CD8-positive, alpha-beta memory T cell (primary cell): ENCODE results near the gene AVPR1B. TPM values are rescaled to one million over a fixed set of nuclear protein-coding genes. Genes with fewer than 3 reads are reported as not detected.
A peak's percentile ranks its signal among the peaks of the same experiment; 100 is the strongest.

Source experiments
- CTCF ChIA-PET: fragments of 350-600 bp; sonication (Branson Sonifier 250); formaldehyde crosslinking; loops from one replicate; lab custom pipeline; 2021; ENCODE audit warnings: antibody characterized with exemption; lab: Charles Lee
- POLR2A ChIA-PET: fragments of 350-600 bp; sonication (Branson Sonifier 250); formaldehyde crosslinking; loops from one replicate; lab custom pipeline; 2021; ENCODE audit warnings: antibody characterized with exemption; lab: Charles Lee
- DNase-seq, 5 donors: peaks; one replicate each; pipeline versions ENCODE4 v3.0.0 to v3.0.0-alpha.2; 2020 to 2022; ENCODE audit warnings: mixed read lengths in 1 of 5
- H3K27ac ChIP-seq: one replicate; pipeline ENCODE4 v1.7.0; 2013; ENCODE audit warnings: low read depth, mild to moderate bottlenecking, low read length, moderate library complexity
- H3K27me3 ChIP-seq: 2 replicates; pipeline ENCODE4 v1.7.0; 2013; ENCODE audit warnings: low read length, mild to moderate bottlenecking; ENCODE audit not compliant: insufficient read depth, poor library complexity, severe bottlenecking
- H3K36me3 ChIP-seq: 2 replicates; pipeline ENCODE4 v1.7.0; 2013; ENCODE audit warnings: mild to moderate bottlenecking, low read length, moderate library complexity; ENCODE audit not compliant: insufficient read depth
- H3K4me1 ChIP-seq: 2 replicates; pipeline ENCODE4 v1.7.0; 2013; ENCODE audit warnings: mild to moderate bottlenecking, low read length, moderate library complexity; ENCODE audit not compliant: insufficient read depth
- H3K4me3 ChIP-seq: 2 replicates; pipeline ENCODE4 v1.7.0; 2013; ENCODE audit warnings: mild to moderate bottlenecking, low read length
- H3K9me3 ChIP-seq: 2 replicates; pipeline ENCODE4 v1.7.0; 2013; ENCODE audit warnings: mild to moderate bottlenecking, low read length
- H3K27ac Mint-ChIP-seq, 8 donors: one replicate each; pipeline ENCODE4 v1.8.0; 2020 to 2021; ENCODE audit warnings: mixed read lengths in 8 of 8, mild to moderate bottlenecking in 6 of 8, inconsistent platforms in 3 of 8, moderate library complexity in 3 of 8
- H3K27me3 Mint-ChIP-seq, 2 donors: one replicate each; pipeline ENCODE4 v1.8.0; 2020 to 2021; ENCODE audit warnings: mixed read lengths in 2 of 2, mild to moderate bottlenecking in 1 of 2, moderate library complexity in 1 of 2
- H3K36me3 Mint-ChIP-seq, 3 donors: one replicate each; pipeline ENCODE4 v1.8.0; 2020 to 2021; ENCODE audit warnings: mixed read lengths in 3 of 3, inconsistent platforms in 1 of 3, mild to moderate bottlenecking in 1 of 3
- H3K4me1 Mint-ChIP-seq, 3 donors: one replicate each; pipeline ENCODE4 v1.8.0; 2020 to 2021; ENCODE audit warnings: mixed read lengths in 3 of 3, inconsistent platforms in 1 of 3, mild to moderate bottlenecking in 1 of 3
- H3K4me3 Mint-ChIP-seq, 7 donors: one replicate each; pipeline ENCODE4 v1.8.0; 2020 to 2021; ENCODE audit warnings: mixed read lengths in 7 of 7, mild to moderate bottlenecking in 6 of 7, moderate library complexity in 4 of 7, inconsistent platforms in 2 of 7
- H3K9me3 Mint-ChIP-seq, 5 donors: one replicate each; pipeline ENCODE4 v1.8.0; 2020 to 2022; ENCODE audit warnings: mixed read lengths in 5 of 5, mild to moderate bottlenecking in 3 of 5, moderate library complexity in 2 of 5, inconsistent platforms in 1 of 5
- polyA plus RNA-seq: library from polyadenylated mRNA; unstranded; fragments of 300-500 nt; fragmentation: Illumina TruSeq; gene quantifications from one replicate; pipeline ENCODE4 v1.2.3, GENCODE V29; 2021
- total RNA-seq, 2 experiments: library from RNA; stranded (reverse); gene quantifications; one replicate each; pipeline ENCODE4 v1.2.3, GENCODE V29; 2021

The AVPR1B gene
- total and polyA plus RNA-seq, 3 experiments from 2014 or later: not detected

DNA sequence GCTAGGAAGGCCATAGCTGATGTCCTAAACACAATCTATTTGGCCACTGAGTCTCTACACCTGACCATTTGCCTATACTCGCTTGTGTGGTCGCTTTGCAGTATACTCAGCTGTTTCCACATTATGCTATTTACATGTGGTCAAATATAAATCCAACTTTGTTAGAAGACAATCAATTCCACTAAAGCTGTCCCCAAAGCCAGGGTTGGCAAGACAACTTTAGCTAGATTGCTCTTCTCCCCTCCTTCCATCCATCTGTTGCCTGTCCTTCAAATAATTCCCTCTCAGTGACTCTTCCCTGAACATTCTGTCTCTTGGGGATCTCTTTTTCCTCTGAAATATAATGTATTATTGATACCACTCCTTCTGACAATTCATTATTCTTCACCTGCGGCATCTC is 30.1 kb downstream of the AVPR1B start:
- Histone ChIP-seq H3K27me3 (no peaks in the 10 kb centered on the region), H3K27ac (no peak overlapping the region), H3K9me3 (no peaks in the 10 kb centered on the region), H3K36me3 (no peaks in the 10 kb centered on the region), H3K4me1 (no peaks in the 10 kb centered on the region), H3K4me3 (no peak overlapping the region)
- Mint-ChIP-seq H3K9me3 (peaks cover 0 to 2% (median 0%) of the 10 kb centered on the region in 5 donors), H3K4me3 (no peak overlapping the region), H3K4me1 (no peaks in the 10 kb centered on the region), H3K36me3 (no peaks in the 10 kb centered on the region), H3K27me3 (peaks cover 0 to 3% of the 10 kb centered on the region in 2 donors), H3K27ac (no peak overlapping the region)
- POLR2A ChIA-PET: no interaction called here
- no peak for DNase-seq
- CTCF ChIA-PET: no interaction called here

DNA sequence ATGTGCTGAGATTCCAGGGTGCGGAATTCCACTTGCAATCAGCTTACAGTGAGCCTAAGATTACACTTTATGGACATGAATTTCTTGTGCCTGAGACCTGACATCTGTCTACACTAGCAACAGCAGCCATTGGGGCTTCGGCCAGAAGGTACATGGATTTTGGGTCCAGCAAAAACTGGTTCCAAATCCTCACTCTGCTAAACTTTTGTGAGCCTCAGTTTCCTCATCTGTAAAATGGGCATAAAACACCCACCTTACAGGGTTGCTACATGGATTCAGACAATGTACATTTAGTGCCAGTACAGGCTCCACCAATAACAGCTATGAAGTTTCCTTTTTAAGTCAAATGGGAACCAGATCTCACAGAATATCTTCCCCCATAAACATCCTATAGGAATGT is 33.4 kb downstream of the AVPR1B start:
- DNase-seq: no peak
- H3K27me3 Mint-ChIP-seq: peaks cover 0 to 3% of the 10 kb centered on the region in 2 donors
- H3K36me3 Mint-ChIP-seq: no peaks in the 10 kb centered on the region
- ChIA-PET CTCF (interaction anchor here (1.4 to 1.6 kb wide), 2 partner anchors 9 to 13 kb away, joined by 3 to 4 read pairs; no protein-coding TSS in a partner anchor), POLR2A (no interaction called here)
- no peak overlapping the region for H3K4me3 ChIP-seq
- H3K4me1 Mint-ChIP-seq: peaks cover 14 to 22% (median 17%) of the 10 kb centered on the region in 3 donors
- H3K9me3 ChIP-seq: no peaks in the 10 kb centered on the region
- peaks cover 0 to 2% (median 0%) of the 10 kb centered on the region in 5 donors for H3K9me3 Mint-ChIP-seq
- H3K27ac Mint-ChIP-seq: peak overlapping the region in 1 of 8 donors; percentile 56
- no peak overlapping the region for H3K4me3 Mint-ChIP-seq
- H3K4me1 ChIP-seq: peaks cover 17% of the 10 kb centered on the region
- H3K27ac ChIP-seq: no peak overlapping the region
- no peaks in the 10 kb centered on the region for H3K27me3 ChIP-seq
- no peaks in the 10 kb centered on the region for H3K36me3 ChIP-seq

DNA sequence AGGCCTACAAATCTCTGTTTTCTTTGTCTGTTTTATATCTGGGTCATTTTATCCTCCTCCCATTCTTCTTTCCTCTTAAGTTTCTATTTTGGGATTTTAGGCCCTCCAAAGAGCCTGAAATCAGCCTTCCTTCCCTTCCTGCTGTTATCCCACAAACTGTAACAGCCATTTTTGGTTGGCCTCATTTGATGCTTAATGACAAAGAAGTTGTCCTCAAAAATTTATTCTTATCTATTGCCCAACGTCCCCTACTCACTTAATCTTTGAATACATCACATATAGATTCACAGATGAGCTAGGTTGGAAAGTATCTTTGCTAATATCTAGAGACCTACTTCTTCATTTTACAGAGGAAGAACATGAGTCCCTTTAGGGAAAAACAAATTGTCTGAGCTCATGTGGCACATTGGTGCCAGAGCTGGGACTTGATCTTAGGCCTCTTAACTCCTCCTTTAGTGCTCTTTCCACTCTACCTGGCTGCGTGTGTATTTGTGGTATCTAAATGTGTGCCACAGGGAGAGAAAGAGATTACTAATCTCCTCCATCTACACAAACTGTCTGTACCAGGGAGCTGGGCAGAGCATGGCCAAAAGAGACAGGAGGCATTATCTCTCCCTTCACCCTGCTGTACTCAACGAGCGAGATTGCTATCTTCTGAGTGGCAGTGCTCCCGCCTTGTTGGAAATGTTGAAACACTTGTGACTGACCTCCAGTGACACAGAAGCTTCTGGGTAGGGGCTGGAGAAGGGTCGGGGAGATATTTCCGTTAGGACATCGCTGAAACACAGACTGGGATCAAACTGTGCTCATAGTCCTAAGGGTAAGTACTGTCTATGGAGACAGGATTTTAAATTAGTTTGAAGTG is 34.1 kb downstream of the AVPR1B start:
- no peak overlapping the region for H3K4me3 ChIP-seq
- H3K27me3 ChIP-seq: no peaks in the 10 kb centered on the region
- no peaks in the 10 kb centered on the region for H3K9me3 ChIP-seq
- Mint-ChIP-seq H3K4me1 (peaks cover 14 to 22% (median 17%) of the 10 kb centered on the region in 3 donors), H3K36me3 (no peaks in the 10 kb centered on the region), H3K27me3 (peaks cover 0 to 3% of the 10 kb centered on the region in 2 donors), H3K4me3 (no peak overlapping the region), H3K9me3 (peaks cover 0 to 2% (median 0%) of the 10 kb centered on the region in 5 donors), H3K27ac (peak overlapping the region in 2 of 8 donors; percentile 25 to 75)
- H3K36me3 ChIP-seq: no peaks in the 10 kb centered on the region
- DNase-seq: no peak
- no peak overlapping the region for H3K27ac ChIP-seq
- H3K4me1 ChIP-seq: peaks cover 17% of the 10 kb centered on the region
- ChIA-PET POLR2A (no interaction called here), CTCF (interaction anchor here (1.6 kb wide), 1 partner anchor 13 kb away, joined by 3 read pairs; no protein-coding TSS in a partner anchor)

DNA sequence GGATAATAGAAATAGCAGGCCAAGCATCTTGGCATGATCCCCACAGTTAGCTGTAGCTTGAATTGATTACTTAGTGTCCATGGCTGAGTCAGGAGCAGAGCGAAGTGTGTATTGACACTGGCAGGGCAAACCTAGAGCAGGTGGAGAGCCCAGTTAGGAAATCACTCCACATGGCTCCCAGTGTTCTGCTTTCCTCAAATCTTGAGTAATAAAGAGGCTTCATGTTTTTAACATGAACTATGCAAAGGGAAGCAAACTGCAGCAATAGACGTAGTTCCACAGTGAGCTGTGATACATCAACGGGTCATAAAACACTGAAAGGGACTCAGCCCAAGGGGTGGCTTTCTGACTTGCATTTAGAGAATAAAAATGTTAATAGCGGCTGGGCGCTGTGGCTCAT is 35.3 kb downstream of the AVPR1B start:
- no peak for DNase-seq
- no peaks in the 10 kb centered on the region for H3K9me3 ChIP-seq
- Mint-ChIP-seq H3K9me3 (no peaks in the 10 kb centered on the region), H3K4me1 (peaks cover 14 to 22% (median 17%) of the 10 kb centered on the region in 3 donors), H3K4me3 (no peak overlapping the region), H3K36me3 (no peaks in the 10 kb centered on the region), H3K27me3 (peaks cover 4 to 8% of the 10 kb centered on the region in 2 donors), H3K27ac (peak overlapping the region in 2 of 8 donors; percentile 9 to 28)
- H3K36me3 ChIP-seq: no peaks in the 10 kb centered on the region
- H3K4me1 ChIP-seq: peaks cover 17% of the 10 kb centered on the region
- H3K27ac ChIP-seq: no peak overlapping the region
- POLR2A ChIA-PET: no interaction called here
- H3K4me3 ChIP-seq: no peak overlapping the region
- CTCF ChIA-PET: no interaction called here
- H3K27me3 ChIP-seq: no peaks in the 10 kb centered on the region

DNA sequence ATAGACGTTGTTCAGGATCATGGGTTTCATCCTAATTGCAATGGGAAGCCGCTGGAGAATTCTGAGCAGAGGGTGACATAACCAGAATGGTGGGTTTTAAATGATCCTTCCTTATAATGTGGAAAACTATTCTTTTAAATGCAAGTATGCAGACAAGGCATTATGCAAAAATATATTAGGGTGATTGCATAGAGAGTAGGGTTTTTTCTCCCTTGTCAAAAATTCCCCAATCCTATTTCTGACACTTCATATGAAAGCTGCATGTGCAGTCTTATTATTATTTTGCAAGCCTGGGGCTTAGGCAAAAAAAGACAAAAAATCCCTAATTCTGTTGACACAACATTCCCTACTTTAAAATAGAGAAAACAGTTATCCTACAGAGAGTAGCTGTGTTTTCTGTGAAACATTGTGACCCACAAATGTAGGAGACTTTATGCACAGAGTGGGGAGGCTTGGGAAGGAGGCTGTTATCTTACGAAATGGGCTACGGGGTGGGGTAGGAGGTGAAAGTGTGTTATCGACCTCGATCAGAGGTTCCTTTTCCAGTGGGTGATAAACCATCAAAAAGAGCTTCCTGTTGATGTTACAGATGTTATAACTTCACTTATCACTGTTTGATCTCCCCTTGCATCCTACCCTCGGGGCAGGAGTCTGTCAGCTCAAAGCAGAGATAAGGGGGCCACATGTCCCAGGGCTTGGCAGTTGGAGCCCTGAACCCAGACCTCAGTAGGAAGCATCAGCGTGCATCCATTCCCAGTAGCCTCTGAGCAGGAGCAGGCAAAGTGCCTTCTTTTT is 37.0 kb downstream of the AVPR1B start:
- H3K9me3 ChIP-seq: no peaks in the 10 kb centered on the region
- no peaks in the 10 kb centered on the region for H3K36me3 Mint-ChIP-seq
- POLR2A ChIA-PET: no interaction called here
- no peaks in the 10 kb centered on the region for H3K36me3 ChIP-seq
- H3K9me3 Mint-ChIP-seq: no peaks in the 10 kb centered on the region
- peaks cover 4 to 18% of the 10 kb centered on the region in 2 donors for H3K27me3 Mint-ChIP-seq
- peaks cover 14 to 22% (median 17%) of the 10 kb centered on the region in 3 donors for H3K4me1 Mint-ChIP-seq
- no peaks in the 10 kb centered on the region for H3K27me3 ChIP-seq
- H3K4me1 ChIP-seq: peaks cover 17% of the 10 kb centered on the region
- H3K27ac Mint-ChIP-seq: peak overlapping the region in 3 of 8 donors; percentile 2 to 27 (median 7)
- CTCF ChIA-PET: interaction anchor here (1.1 to 1.3 kb wide), 2 partner anchors 13 to 26 kb away, joined by 3 read pairs; no protein-coding TSS in a partner anchor
- no peak overlapping the region for H3K27ac ChIP-seq
- no peak for DNase-seq
- H3K4me3 Mint-ChIP-seq: peak overlapping the region in 6 of 7 donors; percentile 6 to 74 (median 56)
- no peak overlapping the region for H3K4me3 ChIP-seq

GRCh38 chr1:206079135-206079534 is 38.1 kb downstream of the AVPR1B start:
- Mint-ChIP-seq H3K36me3 (no peaks in the 10 kb centered on the region), H3K4me1 (peaks cover 14 to 22% (median 17%) of the 10 kb centered on the region in 3 donors), H3K27ac (no peak overlapping the region), H3K9me3 (no peaks in the 10 kb centered on the region), H3K4me3 (no peak overlapping the region), H3K27me3 (peaks cover 4 to 22% of the 10 kb centered on the region in 2 donors)
- Histone ChIP-seq H3K4me1 (peaks cover 17% of the 10 kb centered on the region), H3K27ac (no peak overlapping the region), H3K9me3 (no peaks in the 10 kb centered on the region), H3K4me3 (no peak overlapping the region), H3K27me3 (no peaks in the 10 kb centered on the region), H3K36me3 (no peaks in the 10 kb centered on the region)
- ChIA-PET CTCF (interaction anchor here (0.5 to 1.3 kb wide), 3 partner anchors 9 to 491 kb away, joined by 3 to 4 read pairs (median 3); no protein-coding TSS in a partner anchor), POLR2A (no interaction called here)
- no peak for DNase-seq

DNA sequence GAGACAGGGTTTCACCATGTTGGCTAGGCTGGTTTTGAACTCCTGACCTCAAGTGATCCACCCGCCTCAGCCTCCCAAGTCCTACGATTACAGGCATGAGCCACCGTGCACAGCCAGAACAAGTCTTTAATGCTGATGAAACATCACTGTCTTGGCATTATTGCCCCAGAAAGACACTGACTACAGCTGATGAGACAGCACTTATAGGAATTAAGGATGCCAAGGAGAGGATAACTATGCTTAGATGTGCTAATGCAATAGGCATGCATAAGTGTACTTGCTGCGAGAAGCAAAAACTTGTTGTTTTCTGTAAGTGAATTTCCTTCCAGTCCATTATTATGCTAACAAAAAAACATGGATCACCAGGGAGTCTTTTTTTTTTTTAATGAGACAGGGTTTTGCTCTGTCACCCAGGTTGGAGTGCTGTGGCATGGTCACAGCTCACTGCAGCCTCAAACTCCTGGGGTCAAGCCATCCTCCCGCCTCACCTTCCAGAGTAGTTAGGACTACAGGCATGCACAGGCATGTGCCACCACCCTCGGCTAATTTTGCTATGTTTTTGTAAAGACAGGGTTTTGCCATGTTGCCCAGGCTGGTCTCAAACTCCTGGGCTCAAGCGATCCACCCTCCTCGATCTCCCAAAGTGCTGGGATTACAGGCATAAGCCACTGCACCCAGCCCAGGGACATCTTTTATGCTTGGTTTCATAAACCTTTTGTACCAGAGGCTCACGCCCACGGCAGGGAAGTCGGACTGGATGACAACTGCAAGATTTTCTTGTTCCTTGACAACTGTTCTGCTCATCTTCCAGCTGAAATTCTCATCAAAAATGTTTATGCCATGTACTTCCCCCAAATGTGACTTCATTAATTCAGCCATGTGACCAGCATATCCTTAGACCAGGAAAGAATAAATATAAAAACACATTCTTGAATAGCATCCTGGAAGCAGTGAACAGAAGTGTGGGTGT is 41.1 kb downstream of the AVPR1B start:
- ChIA-PET CTCF (no interaction called here), POLR2A (no interaction called here)
- H3K27me3 ChIP-seq: no peaks in the 10 kb centered on the region
- H3K36me3 ChIP-seq: no peaks in the 10 kb centered on the region
- H3K36me3 Mint-ChIP-seq: no peaks in the 10 kb centered on the region
- peaks cover 17% of the 10 kb centered on the region for H3K4me1 ChIP-seq
- H3K4me3 ChIP-seq: no peak overlapping the region
- no peak overlapping the region for H3K4me3 Mint-ChIP-seq
- H3K9me3 ChIP-seq: no peaks in the 10 kb centered on the region
- peaks cover 3 to 36% of the 10 kb centered on the region in 2 donors for H3K27me3 Mint-ChIP-seq
- H3K4me1 Mint-ChIP-seq: peaks cover 14 to 20% (median 16%) of the 10 kb centered on the region in 3 donors
- no peak overlapping the region for H3K27ac ChIP-seq
- H3K9me3 Mint-ChIP-seq: no peaks in the 10 kb centered on the region
- no peak overlapping the region for H3K27ac Mint-ChIP-seq
- no peak for DNase-seq
